ENCODE data around the gene PRR14.

The PRR14 gene

GRCh38 chr16:30660424-30661261 lies 9.9 kb downstream of the PRR14 start:
- DNase-seq, result no peak

- no peak for DNase-seq
Observed at GRCh38 chr16:30662449-30662848, 11.7 kb downstream of the PRR14 start.

- no peak for DNase-seq
Observed at GRCh38 chr16:30663038-30663437, 12.3 kb downstream of the PRR14 start.

DNA sequence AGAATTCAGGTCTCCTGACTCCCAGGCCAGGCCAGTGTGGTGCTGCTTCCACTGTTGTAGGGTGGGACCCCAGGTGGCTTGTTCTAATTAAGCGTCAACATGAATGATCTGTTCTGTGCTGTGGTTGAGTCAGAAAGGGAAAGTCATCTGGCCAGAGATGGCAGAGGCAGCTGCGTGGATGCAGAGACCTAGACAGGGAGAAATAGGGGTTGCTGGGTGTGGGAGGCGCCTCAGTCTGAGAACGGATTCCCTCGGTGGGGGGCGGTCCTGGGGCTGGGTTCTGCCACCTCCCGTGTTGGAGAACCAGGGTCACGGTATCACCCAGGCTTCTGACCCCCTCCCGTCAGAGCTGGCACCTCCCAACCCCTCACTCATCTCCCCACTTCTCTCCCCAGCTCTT lies 13.1 kb downstream of the PRR14 start:
- no peak for DNase-seq

DNA sequence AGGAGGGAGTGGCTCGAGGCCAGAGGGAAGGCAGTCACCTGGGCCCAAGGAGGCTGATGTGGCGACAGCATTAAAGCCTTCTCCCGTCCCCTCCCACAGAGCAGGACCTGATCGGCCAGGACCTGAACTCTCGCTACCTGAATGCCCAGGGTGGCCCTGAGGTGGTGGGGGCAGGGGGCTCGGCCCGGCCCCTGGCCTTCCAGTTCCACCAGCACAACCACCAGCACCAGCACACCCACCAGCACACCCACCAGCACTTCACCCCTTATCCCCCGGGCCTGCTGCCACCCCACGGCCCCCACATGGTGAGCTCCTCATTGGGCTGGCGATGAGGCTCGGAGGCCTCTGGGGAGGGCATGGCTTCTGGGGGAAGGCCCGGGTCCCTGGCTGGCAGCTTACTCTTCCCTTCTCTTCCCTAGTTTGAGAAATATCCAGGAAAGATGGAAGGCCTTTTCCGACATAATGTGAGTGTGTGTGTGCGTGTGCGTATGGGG lies 13.9 kb downstream of the PRR14 start:
- no peak for DNase-seq

DNA sequence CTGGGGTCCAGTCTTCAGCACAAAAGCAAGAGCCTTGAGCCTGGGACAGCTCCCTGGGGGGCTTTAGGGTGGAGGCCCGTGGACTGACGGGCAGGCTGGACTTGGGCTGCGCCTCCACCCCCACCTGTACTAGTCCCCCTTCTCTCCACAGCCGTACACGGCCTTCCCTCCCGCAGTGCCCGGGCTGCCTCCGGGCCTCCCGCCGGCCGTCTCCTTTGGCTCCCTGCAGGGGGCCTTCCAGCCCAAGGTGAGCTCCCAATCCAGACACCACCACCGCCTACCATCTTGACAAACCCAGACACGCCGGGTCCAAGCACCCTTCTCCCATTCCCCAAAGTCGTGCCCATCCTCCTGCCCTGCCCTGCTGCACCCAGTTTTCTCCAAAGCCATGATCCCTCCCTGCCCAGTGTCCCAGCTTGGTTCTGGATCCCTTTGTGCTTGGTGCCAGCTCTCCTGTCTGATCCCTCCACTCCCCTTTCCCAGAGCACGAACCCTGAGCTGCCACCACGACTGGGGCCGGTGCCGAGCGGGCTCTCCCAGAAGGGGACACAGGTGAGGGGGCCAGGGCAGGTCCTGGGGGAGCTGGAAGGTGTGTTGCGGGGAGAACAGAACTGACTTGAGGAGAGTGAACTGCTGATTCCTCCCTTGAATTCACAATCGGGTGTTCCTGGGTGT lies 14.5 kb downstream of the PRR14 start:
- no peak for DNase-seq

- no peak for DNase-seq
Observed at GRCh38 chr16:30665830-30666190, 15.1 kb downstream of the PRR14 start.

DNA sequence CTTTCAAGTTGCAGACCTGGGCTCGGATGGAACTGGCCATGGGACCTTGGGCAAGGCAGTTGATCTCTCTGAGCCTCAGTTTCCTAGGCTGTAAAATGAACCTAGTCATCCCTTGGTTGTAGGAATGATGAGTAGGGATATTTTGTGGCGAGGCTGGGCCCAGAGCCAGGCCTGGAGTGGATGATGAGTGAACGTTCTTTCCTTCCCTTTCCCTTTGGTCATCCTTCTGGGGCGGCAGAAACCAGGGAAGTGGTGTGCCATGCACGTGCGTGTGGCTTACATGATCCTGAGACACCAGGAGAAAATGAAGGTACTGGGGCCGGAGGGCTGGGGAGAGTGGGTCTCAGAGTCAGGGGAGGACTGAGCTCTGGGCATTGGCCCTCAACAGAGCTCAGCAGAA lies 15.9 kb downstream of the PRR14 start:
- DNase-seq, result no peak

GRCh38 chr16:30667361-30667905 lies 16.7 kb downstream of the PRR14 start:
- no peak for DNase-seq

DNA sequence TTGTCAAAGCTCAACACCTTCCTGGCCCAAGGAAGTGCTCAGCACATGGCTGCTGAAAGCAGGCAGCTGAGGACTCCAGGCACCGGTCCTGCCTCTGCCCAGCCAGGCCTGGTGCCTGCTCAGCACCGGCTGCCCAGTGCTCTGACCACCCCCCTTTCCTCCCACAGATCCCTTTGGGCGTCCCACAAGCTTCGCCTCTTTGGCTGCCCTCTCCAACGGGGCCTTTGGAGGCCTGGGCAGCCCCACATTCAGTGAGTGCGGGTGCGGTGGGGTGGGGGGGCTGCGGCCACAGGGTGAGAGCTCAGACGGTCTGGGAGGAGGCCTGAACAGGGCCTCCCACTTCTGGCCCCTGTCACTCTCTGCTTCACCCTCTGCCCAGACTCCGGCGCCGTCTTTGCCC lies 17.6 kb downstream of the PRR14 start:
- DNase-seq, result no peak

DNA sequence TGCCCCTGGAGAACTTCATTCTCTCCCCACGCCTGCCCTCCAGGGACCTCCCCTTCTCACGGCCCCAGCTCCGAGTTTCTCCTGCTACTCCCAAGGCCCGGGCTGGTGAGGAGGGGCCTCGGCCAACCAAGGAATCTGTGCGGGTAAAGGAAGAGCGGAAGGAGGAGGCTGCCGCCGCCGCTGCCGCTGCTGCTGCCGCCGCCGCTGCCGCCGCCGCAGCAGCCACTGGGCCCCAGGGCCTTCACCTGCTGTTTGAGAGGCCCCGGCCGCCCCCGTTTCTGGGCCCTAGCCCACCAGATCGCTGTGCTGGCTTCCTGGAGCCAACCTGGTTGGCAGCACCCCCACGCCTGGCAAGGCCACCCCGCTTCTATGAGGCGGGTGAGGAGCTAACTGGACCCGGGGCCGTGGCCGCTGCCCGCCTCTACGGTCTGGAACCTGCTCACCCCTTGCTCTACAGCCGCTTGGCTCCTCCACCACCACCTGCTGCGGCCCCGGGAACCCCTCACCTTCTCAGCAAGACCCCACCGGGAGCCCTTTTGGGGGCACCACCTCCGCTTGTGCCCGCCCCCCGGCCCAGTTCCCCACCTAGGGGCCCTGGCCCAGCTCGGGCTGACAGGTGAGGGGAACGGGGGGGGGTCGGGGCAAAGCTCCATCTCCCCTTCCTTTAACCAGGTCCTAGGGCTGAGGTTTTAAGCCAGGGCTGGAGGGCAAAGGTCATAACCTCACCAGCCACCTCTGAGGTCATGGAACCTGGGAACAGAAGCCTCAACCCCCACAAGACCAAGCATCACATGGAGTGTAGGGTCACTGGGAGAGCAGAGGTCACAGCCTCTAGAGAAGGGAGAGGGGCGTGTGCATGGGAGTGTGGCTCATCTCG lies 18.5 kb downstream of the PRR14 start:
- no peak for DNase-seq

DNA sequence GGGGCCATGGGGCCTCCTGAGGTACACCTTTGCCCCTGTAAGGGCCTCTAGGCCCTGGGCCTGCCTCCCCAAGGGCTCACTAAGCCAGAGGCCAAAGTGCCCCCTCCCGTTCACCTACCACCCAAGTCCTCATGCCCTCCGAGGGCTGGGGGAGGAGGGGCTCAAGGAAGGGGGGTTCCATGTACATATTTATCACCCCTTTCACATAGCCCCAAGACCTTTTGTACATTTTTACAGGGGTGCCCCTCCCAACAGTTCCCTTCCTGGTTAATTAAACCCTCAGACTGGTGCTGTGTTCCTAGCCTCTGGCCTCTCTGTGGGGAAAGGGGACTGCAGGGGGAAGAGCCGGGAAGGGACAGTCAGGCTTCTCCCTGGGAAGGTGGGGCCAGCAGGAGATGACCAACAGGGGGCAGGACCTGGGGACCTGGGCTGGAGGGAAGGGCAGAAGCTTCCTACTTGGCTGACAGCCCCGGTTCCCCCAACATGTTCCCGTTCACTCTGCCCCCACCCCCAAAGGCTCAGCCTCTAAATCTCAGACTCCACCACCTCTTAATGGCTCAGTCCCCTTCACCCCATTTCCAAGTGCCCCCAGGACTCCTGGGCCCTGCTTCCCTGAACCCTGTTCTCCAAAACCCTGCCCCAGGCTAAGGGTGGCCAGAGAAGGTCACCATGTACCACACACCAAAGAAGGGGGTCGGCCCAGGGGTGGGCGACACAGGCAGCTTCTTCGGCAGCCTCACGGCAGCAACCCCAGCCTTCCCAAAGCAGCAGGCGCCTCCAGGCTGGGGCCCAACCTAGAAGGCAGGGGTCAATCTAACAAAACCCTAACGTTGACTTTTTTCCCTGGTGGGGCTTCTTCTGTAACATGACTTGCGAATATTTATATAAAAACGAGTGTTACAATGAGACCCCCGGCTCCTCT lies 19.4 kb downstream of the PRR14 start:
- no peak for DNase-seq

DNA sequence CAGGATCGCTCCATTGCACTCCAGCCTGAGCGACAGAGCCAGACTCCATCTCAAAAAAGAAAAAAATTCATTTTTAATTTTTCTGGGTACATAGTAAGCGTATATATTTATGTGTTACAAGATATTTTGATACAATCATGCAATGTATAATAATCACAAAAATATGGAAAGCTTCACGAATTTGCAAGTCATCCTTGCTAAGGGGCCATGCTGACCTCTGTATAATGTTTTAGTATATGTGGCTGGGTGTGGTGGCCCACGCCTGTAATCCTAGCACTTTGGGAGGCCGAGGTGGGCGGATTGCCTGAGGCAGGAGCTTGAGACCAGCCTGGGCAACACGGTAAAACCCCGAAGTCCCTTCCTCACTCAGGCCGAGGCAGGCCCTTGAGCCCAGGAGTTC lies 24.4 kb downstream of the PRR14 start:
- DNase-seq, result no peak

DNA sequence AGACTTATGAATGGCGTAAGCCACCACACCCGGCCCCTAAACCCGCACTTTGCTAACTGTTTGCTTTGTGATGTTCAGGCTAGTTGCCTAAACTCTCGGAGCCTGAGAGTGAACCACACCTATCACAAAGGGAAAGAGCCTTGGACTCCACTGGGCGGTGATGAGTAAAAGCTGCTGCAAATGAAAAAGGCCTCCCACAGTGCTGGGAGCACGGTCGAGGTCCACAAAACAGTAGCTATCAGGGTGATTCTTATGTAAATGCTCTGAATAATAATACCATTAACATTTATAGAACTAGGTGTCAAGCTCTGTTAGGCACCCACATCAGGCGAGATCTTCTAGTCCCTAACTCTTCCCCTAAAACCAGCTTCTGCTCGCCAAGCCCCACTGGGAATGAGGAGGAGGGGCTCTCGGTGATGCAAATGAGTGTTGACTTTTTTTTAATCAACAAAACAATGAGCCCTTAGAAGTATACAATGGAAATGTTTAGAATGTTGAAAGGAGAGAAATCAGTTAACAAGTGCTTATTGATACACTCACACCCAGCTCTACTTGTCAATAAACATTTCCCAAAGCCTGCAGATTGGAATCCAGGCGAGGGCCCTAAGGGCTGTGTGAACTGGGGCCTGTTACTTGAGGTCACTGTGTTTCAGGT lies 27.3 kb downstream of the PRR14 start:
- DNase-seq, result no peak

DNA sequence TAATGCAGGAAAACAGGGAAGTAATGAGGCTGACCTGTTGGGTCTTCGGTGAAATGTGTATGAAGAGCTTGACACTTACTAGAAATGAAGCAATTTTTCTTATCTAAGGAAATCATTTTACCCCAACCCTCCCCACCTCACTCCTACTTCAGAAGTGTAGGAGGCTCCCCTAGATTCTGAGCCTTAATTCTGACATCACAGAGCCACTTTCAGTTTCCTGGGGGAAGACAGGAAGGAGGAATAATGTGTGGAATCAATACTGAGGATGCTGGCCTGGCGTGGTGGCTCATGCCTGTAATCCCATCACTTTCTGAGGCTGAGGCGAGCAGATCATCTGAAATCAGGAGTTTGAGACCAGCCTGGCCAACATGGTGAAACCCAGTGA lies 27.8 kb downstream of the PRR14 start:
- no peak for DNase-seq

GRCh38 chr16:30680326-30680725 lies 29.6 kb downstream of the PRR14 start:
- no peak for DNase-seq

- DNase-seq, result no peak
Observed at GRCh38 chr16:30688701-30689100, 37.9 kb downstream of the PRR14 start.

- no peak for DNase-seq
Observed at GRCh38 chr16:30691907-30692306, 41.1 kb downstream of the PRR14 start.

DNA sequence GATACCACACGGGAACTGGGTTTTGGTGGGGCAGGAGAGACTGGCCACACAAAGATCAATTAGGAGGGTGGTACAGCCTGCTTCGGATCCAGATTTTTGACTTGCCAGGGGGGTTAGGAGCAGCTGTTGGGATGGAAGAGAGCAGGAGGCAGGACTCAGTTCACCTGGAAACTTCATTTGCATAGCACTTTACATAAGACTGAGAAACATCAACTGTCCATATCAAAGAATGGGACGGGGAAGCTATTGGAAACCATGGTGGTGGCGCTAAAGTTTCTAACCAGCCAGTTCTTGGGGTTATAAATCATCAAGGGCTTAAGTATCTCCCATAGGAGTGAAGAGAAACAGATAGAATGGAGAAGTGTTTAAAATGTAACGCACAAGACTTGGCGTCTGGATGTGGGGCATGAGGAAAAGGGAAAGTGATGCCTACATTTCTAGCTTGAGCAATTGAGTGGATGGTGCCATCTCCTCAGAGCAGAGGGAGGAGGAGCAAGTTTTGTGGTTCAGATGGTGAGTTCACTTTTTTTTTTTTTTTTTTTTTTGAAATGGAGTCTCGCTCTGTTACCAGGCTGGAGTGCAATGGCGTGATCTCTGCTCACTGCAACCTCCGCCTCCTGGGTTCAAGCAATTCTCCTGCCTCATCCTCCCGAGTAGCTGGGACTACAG lies 41.8 kb downstream of the PRR14 start:
- DNase-seq, result no peak

- no peak for DNase-seq
Observed at GRCh38 chr16:30694926-30695693, 44.4 kb downstream of the PRR14 start.
